Osteocyte (in vitro differentiated cells): Measurements from ENCODE around the gene FCGBP. TPM values are rescaled to one million over a fixed set of nuclear protein-coding genes. Genes with fewer than 3 reads are reported as not detected.

Experiments used
- DNase-seq: peaks from one replicate; pipeline ENCODE4 v3.0.0; 2021; ENCODE audit warnings: mixed read lengths; ENCODE audit not compliant: unreplicated experiment; ENCODE audit errors: extremely low spot score
- H3K27ac Mint-ChIP-seq: one replicate; pipeline ENCODE4 v1.8.0; 2021; ENCODE audit warnings: mild to moderate bottlenecking, mixed read lengths; ENCODE audit not compliant: unreplicated experiment
- H3K27me3 Mint-ChIP-seq: one replicate; pipeline ENCODE4 v1.8.0; 2021; ENCODE audit warnings: mixed read lengths; ENCODE audit not compliant: unreplicated experiment
- H3K36me3 Mint-ChIP-seq: one replicate; pipeline ENCODE4 v1.8.0; 2021; ENCODE audit warnings: mixed read lengths; ENCODE audit not compliant: unreplicated experiment
- H3K4me1 Mint-ChIP-seq: one replicate; pipeline ENCODE4 v1.8.0; 2021; ENCODE audit warnings: mixed read lengths; ENCODE audit not compliant: unreplicated experiment
- H3K4me3 Mint-ChIP-seq: one replicate; pipeline ENCODE4 v1.8.0; 2021; ENCODE audit warnings: mild to moderate bottlenecking, moderate library complexity, mixed read lengths; ENCODE audit not compliant: unreplicated experiment
- H3K9me3 Mint-ChIP-seq: one replicate; pipeline ENCODE4 v1.8.0; 2021; ENCODE audit warnings: mixed read lengths; ENCODE audit not compliant: unreplicated experiment
- total RNA-seq: library from RNA; stranded (reverse); gene quantifications from 2 replicates; pipeline ENCODE4 v1.2.1, GENCODE V29; 2021
- TF ChIP-seq, protein P1 (sequence below): fragments of 200-600 bp; sonication (generic); IDR thresholded peaks from 2 replicates; pipeline ENCODE4 v1.5.0; 2021; ENCODE audit warnings: antibody characterized with exemption, mild to moderate bottlenecking, moderate library complexity

Gene FCGBP
- total RNA-seq, 1 donor from 2014 or later, result 0.38 TPM

DNA sequence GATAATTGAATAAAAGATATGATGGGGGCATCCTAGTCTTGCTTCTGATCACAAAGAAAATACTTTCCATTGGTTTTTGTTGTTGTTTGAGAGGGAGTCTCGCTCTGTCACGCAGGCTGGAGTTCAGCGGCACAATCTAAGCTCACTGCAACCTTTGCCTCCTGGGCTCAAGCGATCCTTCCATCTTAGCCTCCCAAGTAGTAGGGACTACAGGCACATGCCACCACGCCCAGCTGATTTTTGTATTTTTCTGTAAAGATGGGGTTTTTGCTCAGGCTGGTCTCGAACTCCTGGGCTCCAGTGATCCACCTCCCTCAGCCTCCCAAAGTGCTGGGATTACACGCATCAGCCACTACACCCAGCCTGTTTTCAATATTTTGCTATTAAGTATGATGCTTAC lies 19.5 kb upstream of the FCGBP start:
- H3K27ac Mint-ChIP-seq, result no peak overlapping the region
- no peak overlapping the region for H3K4me3 Mint-ChIP-seq
- DNase-seq, result no peak
- H3K27me3 Mint-ChIP-seq, result peaks cover 2% of the 10 kb centered on the region
- H3K36me3 Mint-ChIP-seq, result no peaks in the 10 kb centered on the region
- H3K9me3 Mint-ChIP-seq, result no peaks in the 10 kb centered on the region
- TF ChIP-seq, protein P1, sequence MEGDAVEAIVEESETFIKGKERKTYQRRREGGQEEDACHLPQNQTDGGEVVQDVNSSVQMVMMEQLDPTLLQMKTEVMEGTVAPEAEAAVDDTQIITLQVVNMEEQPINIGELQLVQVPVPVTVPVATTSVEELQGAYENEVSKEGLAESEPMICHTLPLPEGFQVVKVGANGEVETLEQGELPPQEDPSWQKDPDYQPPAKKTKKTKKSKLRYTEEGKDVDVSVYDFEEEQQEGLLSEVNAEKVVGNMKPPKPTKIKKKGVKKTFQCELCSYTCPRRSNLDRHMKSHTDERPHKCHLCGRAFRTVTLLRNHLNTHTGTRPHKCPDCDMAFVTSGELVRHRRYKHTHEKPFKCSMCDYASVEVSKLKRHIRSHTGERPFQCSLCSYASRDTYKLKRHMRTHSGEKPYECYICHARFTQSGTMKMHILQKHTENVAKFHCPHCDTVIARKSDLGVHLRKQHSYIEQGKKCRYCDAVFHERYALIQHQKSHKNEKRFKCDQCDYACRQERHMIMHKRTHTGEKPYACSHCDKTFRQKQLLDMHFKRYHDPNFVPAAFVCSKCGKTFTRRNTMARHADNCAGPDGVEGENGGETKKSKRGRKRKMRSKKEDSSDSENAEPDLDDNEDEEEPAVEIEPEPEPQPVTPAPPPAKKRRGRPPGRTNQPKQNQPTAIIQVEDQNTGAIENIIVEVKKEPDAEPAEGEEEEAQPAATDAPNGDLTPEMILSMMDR, result no peak
- no peaks in the 10 kb centered on the region for H3K4me1 Mint-ChIP-seq

DNA sequence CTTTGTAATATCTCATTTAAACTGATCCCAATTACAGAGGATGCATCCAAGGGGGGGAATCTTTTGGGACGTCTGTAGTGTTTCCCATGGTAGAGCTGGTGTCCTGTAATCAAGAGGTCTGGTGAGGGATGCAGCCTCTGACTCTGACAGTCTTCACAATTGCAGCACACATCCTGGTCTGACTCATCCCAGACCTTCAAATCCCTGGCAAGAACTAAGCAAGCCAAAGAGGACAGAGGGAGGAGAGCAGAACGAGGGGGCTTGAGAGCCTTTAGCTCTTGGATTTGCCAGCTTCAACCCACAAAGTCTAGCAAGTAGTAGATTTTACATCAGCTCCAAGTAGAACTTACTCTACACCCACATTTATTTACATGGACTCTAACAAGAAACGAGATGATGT lies 17.3 kb upstream of the FCGBP start:
- no peak overlapping the region for H3K4me3 Mint-ChIP-seq
- no peak overlapping the region for H3K27ac Mint-ChIP-seq
- H3K36me3 Mint-ChIP-seq, result no peaks in the 10 kb centered on the region
- H3K27me3 Mint-ChIP-seq, result peaks cover 2% of the 10 kb centered on the region
- TF ChIP-seq, protein P1, result no peak
- H3K9me3 Mint-ChIP-seq, result no peaks in the 10 kb centered on the region
- peak; percentile 11 for DNase-seq
- no peaks in the 10 kb centered on the region for H3K4me1 Mint-ChIP-seq

DNA sequence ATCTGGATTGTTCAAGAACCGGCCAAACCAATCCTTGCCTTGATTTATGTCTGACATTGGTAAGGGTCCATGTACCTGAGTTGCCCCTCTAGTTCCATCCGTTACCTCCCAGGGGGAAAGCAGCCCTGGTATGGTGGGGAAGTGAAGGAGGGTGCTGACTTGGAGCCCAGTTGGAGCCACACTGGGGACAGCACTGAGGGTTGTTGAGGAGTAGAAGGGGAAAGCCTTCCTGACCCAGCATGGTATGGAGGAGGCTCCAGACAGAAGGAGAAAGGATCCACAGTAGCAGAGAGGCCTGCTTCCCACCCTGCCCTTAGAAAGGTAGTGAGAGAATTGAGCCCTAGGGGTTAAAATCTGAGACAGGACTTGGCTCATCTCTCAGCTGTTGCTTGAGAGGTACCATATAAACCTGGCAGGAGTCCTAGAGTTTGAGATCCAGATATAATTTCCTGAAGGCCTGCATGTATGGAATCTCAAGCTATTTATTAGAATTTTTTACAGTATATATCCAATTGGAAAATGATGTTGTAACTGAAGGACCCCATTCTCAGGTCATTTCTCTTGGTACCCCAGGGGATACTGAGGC lies 16.7 kb upstream of the FCGBP start:
- H3K4me3 Mint-ChIP-seq, result no peak overlapping the region
- DNase-seq, result peak; percentile 53
- H3K27ac Mint-ChIP-seq, result no peak overlapping the region
- no peaks in the 10 kb centered on the region for H3K36me3 Mint-ChIP-seq
- TF ChIP-seq, protein P1, result no peak
- no peaks in the 10 kb centered on the region for H3K4me1 Mint-ChIP-seq
- peaks cover 2% of the 10 kb centered on the region for H3K27me3 Mint-ChIP-seq
- no peaks in the 10 kb centered on the region for H3K9me3 Mint-ChIP-seq

DNA sequence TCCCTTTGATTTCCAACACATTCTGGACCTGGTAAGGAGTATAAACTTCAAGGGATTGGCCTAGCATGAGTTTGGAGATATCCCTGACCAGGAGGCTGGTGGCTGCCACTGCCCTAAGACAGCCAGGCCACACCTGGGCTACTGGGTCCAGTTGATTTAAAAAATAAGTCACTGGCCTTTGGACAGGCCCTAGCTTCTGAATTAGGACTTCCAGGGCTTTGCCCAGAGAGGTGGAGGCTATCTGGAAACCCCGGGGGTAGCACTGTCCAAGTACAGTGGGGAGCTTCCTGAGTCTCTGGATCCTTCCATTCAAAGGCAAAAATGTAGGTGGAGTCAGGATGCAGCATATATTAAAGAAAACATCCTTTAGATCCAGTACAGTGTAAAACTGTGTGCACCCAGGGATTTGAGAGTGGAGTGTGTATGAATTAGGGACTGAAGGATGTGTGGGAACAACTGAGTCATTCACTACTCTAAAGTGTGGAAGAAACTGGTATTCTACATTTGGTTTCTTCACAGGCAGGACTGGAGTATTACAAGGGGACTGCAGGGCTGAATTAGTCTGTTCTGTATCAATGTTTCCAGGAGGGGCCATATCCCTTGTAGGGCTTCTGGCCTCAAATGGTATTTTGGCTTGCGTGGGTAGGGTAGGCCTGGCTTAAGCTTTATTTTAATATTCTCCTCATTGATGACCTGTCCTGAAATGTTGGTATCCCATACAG lies 14.8 kb upstream of the FCGBP start:
- Mint-ChIP-seq H3K9me3 (no peaks in the 10 kb centered on the region), H3K36me3 (no peaks in the 10 kb centered on the region), H3K4me3 (no peak overlapping the region), H3K4me1 (peaks cover 2% of the 10 kb centered on the region), H3K27ac (no peak overlapping the region), H3K27me3 (peaks cover 2% of the 10 kb centered on the region)
- peak; percentile 51 for DNase-seq
- TF ChIP-seq, protein P1, result no peak

DNA sequence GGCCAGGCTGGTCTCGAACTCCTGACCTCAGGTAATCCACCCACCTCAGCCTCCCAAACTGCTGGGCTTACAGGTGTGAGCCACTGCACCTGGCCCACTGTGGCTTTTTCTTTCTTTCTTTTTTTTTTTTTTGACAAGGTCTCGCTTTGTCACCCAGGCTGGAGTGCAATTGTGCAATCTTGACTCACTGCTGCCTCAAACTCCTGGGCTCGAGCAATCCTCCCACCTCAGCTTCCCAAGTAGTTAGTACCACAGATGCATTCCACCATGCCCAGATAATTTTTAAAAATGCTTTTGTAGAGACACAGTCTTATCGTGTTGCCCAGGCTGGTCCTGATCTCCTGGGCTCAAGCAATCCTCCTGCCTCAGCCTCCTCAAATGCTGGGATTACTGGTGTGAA lies 12.1 kb upstream of the FCGBP start:
- no peak overlapping the region for H3K4me3 Mint-ChIP-seq
- H3K4me1 Mint-ChIP-seq, result peaks cover 18% of the 10 kb centered on the region
- H3K36me3 Mint-ChIP-seq, result no peaks in the 10 kb centered on the region
- peak; percentile 44 for DNase-seq
- H3K27ac Mint-ChIP-seq, result no peak overlapping the region
- no peaks in the 10 kb centered on the region for H3K27me3 Mint-ChIP-seq
- TF ChIP-seq, protein P1, result no peak
- no peaks in the 10 kb centered on the region for H3K9me3 Mint-ChIP-seq
